ENCODE measurements around the gene KRT74. TPM values are rescaled to one million over a fixed set of nuclear protein-coding genes. Genes with fewer than 3 reads are reported as not detected.

The KRT74 gene
- total and polyA plus RNA-seq, 10 of the 15 experiments (the other 5 are each of a cell fraction or from before 2014, with no cell fraction given) = not detected

- no peak overlapping the region for H3K4me2 ChIP-seq (ENCODE audit: control insufficient read depth, insufficient read depth)
- no peak overlapping the region for H3K9ac ChIP-seq (ENCODE audit: control insufficient read depth, insufficient read depth, low read length)
- H2AFZ ChIP-seq (ENCODE audit: control insufficient read depth, low read depth, low read length) = no peak overlapping the region
- no peak overlapping the region for H3K4me3 ChIP-seq
- H3K79me2 ChIP-seq (ENCODE audit: control insufficient read depth, insufficient read depth, low read length) = no peaks in the 10 kb centered on the region
- POLR2A ChIA-PET = no interaction called here
- H4K20me1 ChIP-seq (ENCODE audit: control insufficient read depth, insufficient read depth) = no peaks in the 10 kb centered on the region
- no peaks in the 10 kb centered on the region for H3K36me3 ChIP-seq (ENCODE audit: control insufficient read depth in 2 of 2, insufficient read depth in 2 of 2, low read length in 1 of 2)
- SMC1A ChIA-PET (ENCODE audit: uncharacterized antibody, unreplicated experiment) = interaction anchor here (0.6 to 1.4 kb wide), 3 partner anchors 9 to 14 kb away, joined by 3 to 4 read pairs (median 3); no protein-coding TSS in a partner anchor
- no peak for ATAC-seq
- no peaks in the 10 kb centered on the region for H3K4me1 ChIP-seq (ENCODE audit: control insufficient read depth, insufficient read depth, low read length)
- H3K9me3 ChIP-seq (replicated peaks; ENCODE audit: control insufficient read depth, insufficient read depth, low read length) = no peaks in the 10 kb centered on the region; the same call in 2 of the 3 replicates
- no peaks in the 10 kb centered on the region for H3K27me3 ChIP-seq (replicated peaks in 1 of 2; ENCODE audit: control insufficient read depth in 2 of 2, insufficient read depth in 2 of 2, low read length in 1 of 2)
- in situ Hi-C loops (cut with MboI) = no loop called here
- no peak for DNase-seq (ENCODE audit: low read depth, low spot score)
- no peak for FAIRE-seq
- RAD21 ChIA-PET (ENCODE audit: unreplicated experiment) = no interaction called here
- no TSS peak for BruUV-seq (replicated peaks)
- 31% methylated on average over 15 of the region's 15 CpGs for WGBS (ENCODE audit: insufficient coverage, insufficient replicate concordance, low lambda C conversion rate, missing lambda C conversion rate)
- H3K27ac ChIP-seq (ENCODE audit: control insufficient read depth, insufficient read depth) = no peak overlapping the region
- intact Hi-C loops (cut with micrococcal nuclease; ENCODE audit: unreplicated experiment) = no loop called here
- CTCF ChIA-PET = interaction anchor here (0.6 to 1.5 kb wide), 2 partner anchors 9 to 1331 kb away, joined by 3 to 5 read pairs; no protein-coding TSS in a partner anchor
- no peak for TF ChIP-seq POLR2A (IDR thresholded peaks at IDR 0.05; ENCODE audit: low read depth, low read length)
- TF ChIP-seq SRF (IDR thresholded peaks at IDR 0.05; ENCODE audit: low read depth in 2 of 2, low read length in 2 of 2) = no peak
- TF ChIP-seq SUPT20H (IDR thresholded peaks at IDR 0.05; ENCODE audit: borderline replicate concordance, control insufficient read depth, low read depth, low read length) = no peak
- TF ChIP-seq ATF2 (IDR thresholded peaks at IDR 0.05; ENCODE audit: low read length) = no peak
- no peak for TF ChIP-seq MEF2B (IDR thresholded peaks at IDR 0.05; ENCODE audit: partially characterized antibody, poor library complexity, severe bottlenecking)
- TF ChIP-seq BRCA1 (IDR thresholded peaks at IDR 0.05; ENCODE audit: low read depth, low read length) = no peak
- no peak for TF ChIP-seq CEBPB (IDR thresholded peaks at IDR 0.05; ENCODE audit: borderline replicate concordance in 1 of 2, low read depth in 2 of 2, low read length in 2 of 2)
- no peak for TF ChIP-seq USF2 (IDR thresholded peaks at IDR 0.05; ENCODE audit: borderline replicate concordance, low read depth, low read length)
- no peak for TF ChIP-seq NFXL1 (IDR thresholded peaks at IDR 0.05; ENCODE audit: borderline replicate concordance)
- TF ChIP-seq NFIC (IDR thresholded peaks at IDR 0.05; ENCODE audit: low read depth, low read length) = no peak
- TF ChIP-seq ZNF24 (IDR thresholded peaks at IDR 0.05) = no peak
- no peak for TF ChIP-seq CHD4 (IDR thresholded peaks at IDR 0.05)
- no peak for TF ChIP-seq HDGF (IDR thresholded peaks at IDR 0.05)
- no peak for TF ChIP-seq RELB (IDR thresholded peaks at IDR 0.05; ENCODE audit: low read depth)
- TF ChIP-seq ZNF687 (IDR thresholded peaks at IDR 0.05) = no peak
- TF ChIP-seq ZNF217 (IDR thresholded peaks at IDR 0.05) = no peak
Observed at GRCh38 chr12:52515927-52516831, 57.5 kb downstream of the KRT74 start.
